ENCODE data around the gene GPR85. TPM values are rescaled to one million over a fixed set of nuclear protein-coding genes. Genes with fewer than 3 reads are reported as not detected.

Gene GPR85
- total RNA-seq, 1 donor: 5.0 TPM

DNA sequence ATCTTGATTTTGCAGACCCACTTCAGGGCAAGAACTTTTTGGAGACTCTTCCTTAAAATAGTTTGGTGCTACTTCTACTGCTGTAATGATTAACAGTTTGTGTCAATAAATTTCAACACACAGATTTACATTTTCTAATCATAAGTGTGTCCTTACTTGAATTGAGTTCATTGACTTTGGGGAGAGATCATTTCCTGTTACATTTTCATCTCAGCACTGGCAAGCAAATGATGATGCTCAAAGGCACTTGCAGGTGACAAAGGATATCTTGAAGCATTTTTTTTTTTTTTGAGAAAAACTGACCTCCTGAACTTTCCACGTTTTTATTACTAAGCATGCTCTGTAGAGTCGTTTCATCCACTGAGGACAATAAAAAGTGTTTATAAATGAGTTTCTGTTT is 52.7 kb downstream of the GPR85 start:
- no peak for DNase-seq (ENCODE audit: low read depth)
- TF ChIP-seq, protein P1, sequence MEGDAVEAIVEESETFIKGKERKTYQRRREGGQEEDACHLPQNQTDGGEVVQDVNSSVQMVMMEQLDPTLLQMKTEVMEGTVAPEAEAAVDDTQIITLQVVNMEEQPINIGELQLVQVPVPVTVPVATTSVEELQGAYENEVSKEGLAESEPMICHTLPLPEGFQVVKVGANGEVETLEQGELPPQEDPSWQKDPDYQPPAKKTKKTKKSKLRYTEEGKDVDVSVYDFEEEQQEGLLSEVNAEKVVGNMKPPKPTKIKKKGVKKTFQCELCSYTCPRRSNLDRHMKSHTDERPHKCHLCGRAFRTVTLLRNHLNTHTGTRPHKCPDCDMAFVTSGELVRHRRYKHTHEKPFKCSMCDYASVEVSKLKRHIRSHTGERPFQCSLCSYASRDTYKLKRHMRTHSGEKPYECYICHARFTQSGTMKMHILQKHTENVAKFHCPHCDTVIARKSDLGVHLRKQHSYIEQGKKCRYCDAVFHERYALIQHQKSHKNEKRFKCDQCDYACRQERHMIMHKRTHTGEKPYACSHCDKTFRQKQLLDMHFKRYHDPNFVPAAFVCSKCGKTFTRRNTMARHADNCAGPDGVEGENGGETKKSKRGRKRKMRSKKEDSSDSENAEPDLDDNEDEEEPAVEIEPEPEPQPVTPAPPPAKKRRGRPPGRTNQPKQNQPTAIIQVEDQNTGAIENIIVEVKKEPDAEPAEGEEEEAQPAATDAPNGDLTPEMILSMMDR (IDR thresholded peaks at IDR 0.05; ENCODE audit: insufficient read depth, low read length): no peak
- no peak overlapping the region for H3K4me3 ChIP-seq (ENCODE audit: low read depth, low read length)

Other genes with a start within 250 kb of the GPR85 start
- gene SMIM30, start 31.7 kb upstream of the GPR85 start, total RNA-seq (ENCODE audit: low replicate concordance): 25.3 and 124 TPM in 2 replicates